BE2C (cell line): ENCODE measurements around the gene SMC6.

Source experiments
- DNase-seq: peaks from one replicate; pipeline ENCODE4 v3.0.0-alpha.2; 2020
- H3K27me3 ChIP-seq: fragments of 250-450 bp; sonication (Bioruptor Pico); 2 replicates; pipeline ENCODE4 v1.5.1; 2020; ENCODE audit warnings: mild to moderate bottlenecking
- H3K36me3 ChIP-seq: fragments of 250-450 bp; sonication (Bioruptor Pico); 2 replicates; pipeline ENCODE4 v1.5.1; 2020; ENCODE audit warnings: mild to moderate bottlenecking
- H3K4me1 ChIP-seq: fragments of 250-450 bp; sonication (Bioruptor Pico); 2 replicates; pipeline ENCODE4 v1.5.1; 2020
- H3K4me3 ChIP-seq: 2 replicates; pipeline ENCODE4 v1.5.1; 2011; ENCODE audit warnings: low read depth, low read length
- H3K9me3 ChIP-seq: fragments of 250-450 bp; sonication (Bioruptor Pico); 2 replicates; pipeline ENCODE4 v1.5.1; 2020
- TF ChIP-seq, protein P1 (sequence below): IDR thresholded peaks from 2 replicates; pipeline ENCODE4 v1.5.1; 2012; ENCODE audit warnings: mild to moderate bottlenecking, low read depth, low read length

SMC6 gene

DNA sequence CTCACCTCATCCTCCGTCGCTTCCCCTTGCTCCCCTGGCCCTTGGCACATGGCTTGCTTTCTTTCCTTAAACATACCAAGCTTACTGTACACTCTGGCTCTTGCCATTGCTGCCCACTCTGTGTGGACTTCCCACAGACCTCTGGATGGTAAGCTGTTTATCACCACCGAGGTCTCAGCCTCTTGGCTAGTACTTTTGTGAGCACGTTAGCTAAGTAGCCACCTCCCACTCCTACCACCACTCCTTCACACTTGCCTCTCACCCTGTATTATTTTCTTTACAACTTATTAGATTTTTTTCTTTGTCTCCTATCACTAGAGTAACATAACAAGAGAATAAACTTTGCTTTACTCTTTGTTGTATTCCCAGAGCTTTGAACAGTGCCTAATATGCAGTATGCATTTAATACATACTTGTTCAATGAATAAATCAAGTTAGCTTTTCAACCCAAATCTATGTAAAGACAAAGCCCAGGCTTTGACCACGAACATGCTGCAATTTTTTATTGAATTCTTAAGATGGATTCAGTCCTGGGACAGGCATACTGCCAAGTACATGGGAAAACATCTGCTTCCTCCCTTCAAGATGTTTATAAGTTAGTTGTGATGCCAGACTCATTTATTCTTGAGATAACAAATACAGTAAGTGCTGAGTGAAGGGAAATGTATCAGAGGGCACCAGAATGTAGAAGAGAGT, 37.7 kb upstream of the SMC6 start:
- H3K4me3 ChIP-seq: no peak overlapping the region
- no peaks in the 10 kb centered on the region for H3K9me3 ChIP-seq
- H3K4me1 ChIP-seq: peaks cover 17% of the 10 kb centered on the region
- TF ChIP-seq, protein P1, sequence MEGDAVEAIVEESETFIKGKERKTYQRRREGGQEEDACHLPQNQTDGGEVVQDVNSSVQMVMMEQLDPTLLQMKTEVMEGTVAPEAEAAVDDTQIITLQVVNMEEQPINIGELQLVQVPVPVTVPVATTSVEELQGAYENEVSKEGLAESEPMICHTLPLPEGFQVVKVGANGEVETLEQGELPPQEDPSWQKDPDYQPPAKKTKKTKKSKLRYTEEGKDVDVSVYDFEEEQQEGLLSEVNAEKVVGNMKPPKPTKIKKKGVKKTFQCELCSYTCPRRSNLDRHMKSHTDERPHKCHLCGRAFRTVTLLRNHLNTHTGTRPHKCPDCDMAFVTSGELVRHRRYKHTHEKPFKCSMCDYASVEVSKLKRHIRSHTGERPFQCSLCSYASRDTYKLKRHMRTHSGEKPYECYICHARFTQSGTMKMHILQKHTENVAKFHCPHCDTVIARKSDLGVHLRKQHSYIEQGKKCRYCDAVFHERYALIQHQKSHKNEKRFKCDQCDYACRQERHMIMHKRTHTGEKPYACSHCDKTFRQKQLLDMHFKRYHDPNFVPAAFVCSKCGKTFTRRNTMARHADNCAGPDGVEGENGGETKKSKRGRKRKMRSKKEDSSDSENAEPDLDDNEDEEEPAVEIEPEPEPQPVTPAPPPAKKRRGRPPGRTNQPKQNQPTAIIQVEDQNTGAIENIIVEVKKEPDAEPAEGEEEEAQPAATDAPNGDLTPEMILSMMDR: no peak
- H3K36me3 ChIP-seq: no peaks in the 10 kb centered on the region
- H3K27me3 ChIP-seq: no peaks in the 10 kb centered on the region
- no peak for DNase-seq

DNA sequence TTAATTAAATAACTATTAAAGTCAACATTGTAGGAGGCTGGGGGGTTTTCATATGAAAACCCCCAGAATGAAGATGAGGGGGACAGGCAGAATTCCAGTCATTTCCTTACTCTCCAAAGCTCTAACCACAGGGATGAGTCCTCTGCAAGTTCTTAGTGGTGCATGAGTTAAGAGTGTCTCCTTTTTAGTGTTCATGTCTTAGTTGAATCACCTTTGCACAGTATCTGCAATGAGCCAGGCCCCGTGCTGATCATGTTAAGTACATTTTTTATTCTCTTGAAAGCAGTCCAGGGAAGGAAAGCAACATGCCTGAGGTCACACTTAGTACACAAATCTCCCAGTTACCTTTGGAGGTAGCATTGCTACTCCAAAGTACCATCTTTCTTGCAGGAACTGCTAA, 36.9 kb upstream of the SMC6 start:
- DNase-seq: no peak
- Histone ChIP-seq H3K36me3 (no peaks in the 10 kb centered on the region), H3K4me3 (no peak overlapping the region), H3K4me1 (peaks cover 17% of the 10 kb centered on the region), H3K9me3 (no peaks in the 10 kb centered on the region), H3K27me3 (no peaks in the 10 kb centered on the region)
- TF ChIP-seq, protein P1: no peak

DNA sequence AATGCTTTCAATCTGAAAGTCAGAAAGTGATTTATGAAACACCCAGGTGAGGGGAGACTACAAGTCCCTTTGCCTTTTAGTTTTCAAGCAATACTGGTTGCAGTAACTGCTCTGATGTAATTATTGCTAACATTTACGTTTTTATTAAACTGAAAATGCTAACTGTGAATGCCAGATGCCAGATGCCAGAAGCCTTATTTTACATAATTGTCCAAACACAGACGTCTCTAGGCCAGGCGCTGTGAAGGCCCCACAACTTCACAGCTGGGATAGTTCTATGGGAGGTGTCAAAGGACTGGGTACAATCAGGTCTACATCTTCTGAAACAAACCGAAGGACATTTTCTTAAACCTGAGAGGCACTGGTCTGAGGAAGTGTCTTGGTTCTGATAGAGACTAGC, 35.2 kb upstream of the SMC6 start:
- Histone ChIP-seq H3K27me3 (no peaks in the 10 kb centered on the region), H3K36me3 (no peaks in the 10 kb centered on the region), H3K4me3 (no peak overlapping the region), H3K4me1 (peaks cover 17% of the 10 kb centered on the region), H3K9me3 (no peaks in the 10 kb centered on the region)
- DNase-seq: no peak
- TF ChIP-seq, protein P1: no peak

DNA sequence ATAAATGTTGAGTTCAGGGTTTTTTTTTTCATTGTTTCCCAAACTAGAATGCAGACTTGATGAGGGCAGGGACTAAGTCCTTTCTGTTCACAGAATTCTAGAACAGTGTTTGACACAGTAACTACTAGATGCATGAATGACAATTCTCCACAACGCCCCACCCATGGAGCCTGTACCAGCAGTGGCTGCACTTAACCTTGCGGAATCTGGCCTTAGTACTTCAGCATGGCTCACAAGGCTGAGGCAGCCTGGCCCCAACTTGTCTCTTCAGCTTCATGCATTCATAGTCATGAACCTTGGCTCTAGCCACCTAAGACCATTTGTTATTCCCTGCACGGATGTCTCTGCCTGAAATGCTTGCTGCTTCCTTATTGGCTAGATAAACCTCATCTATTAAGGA, 33.1 kb upstream of the SMC6 start:
- no peak overlapping the region for H3K4me3 ChIP-seq
- H3K36me3 ChIP-seq: no peaks in the 10 kb centered on the region
- H3K27me3 ChIP-seq: no peaks in the 10 kb centered on the region
- TF ChIP-seq, protein P1: no peak
- H3K9me3 ChIP-seq: no peaks in the 10 kb centered on the region
- H3K4me1 ChIP-seq: peaks cover 17% of the 10 kb centered on the region
- DNase-seq: no peak

DNA sequence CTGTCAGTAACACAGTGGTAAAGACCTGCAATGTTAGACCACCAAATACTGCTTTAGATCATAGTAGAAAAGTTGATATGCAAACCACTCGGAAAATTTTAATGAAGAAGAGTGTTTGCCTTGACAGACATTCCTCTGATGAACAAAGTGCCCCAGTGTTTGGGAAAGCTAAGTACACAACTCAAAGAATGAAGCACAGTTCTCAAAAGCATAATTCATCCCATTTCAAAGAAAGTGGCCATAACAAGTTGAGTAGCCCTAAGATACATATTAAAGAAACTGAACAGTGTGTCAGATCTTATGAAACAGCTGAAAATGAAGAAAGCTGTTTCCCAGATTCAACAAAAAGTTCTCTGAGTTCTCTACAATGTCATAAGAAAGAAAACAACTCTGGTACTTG, 27.9 kb upstream of the SMC6 start:
- no peaks in the 10 kb centered on the region for H3K4me1 ChIP-seq
- H3K9me3 ChIP-seq: no peaks in the 10 kb centered on the region
- TF ChIP-seq, protein P1: no peak
- no peak overlapping the region for H3K4me3 ChIP-seq
- 0 out of 2 replicates have a peak, but pooled peaks cover 5% of the 10 kb centered on the region for H3K36me3 ChIP-seq
- no peak for DNase-seq
- no peaks in the 10 kb centered on the region for H3K27me3 ChIP-seq

DNA sequence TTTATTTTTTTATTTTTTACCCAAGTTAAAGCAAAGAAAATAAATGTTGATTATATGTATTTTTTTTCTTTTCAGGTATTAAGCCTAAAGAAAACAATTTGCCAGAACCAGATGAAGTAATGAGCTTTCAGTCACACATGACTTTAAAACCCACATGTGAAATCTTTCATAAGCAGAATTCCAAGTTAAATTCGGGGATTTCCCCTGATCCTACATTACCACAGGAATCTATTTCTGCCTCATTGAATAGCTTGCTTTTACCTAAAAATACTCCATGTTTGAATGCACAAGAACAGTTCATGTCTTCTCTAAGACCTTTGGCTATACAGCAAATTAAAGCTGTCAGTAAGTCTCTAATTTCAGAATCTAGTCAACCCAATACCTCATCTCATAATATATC, 26.9 kb upstream of the SMC6 start:
- Histone ChIP-seq H3K27me3 (no peaks in the 10 kb centered on the region), H3K4me1 (no peaks in the 10 kb centered on the region), H3K36me3 (0 out of 2 replicates have a peak, but pooled peaks cover 5% of the 10 kb centered on the region), H3K9me3 (no peaks in the 10 kb centered on the region), H3K4me3 (no peak overlapping the region)
- DNase-seq: no peak
- TF ChIP-seq, protein P1: no peak
